Trophoblast cell (in vitro differentiated cells and primary cell): Measurements from ENCODE around the gene INO80E.

Experiments
- DNase-seq, 2 donors: peaks; one replicate each; pipeline ENCODE4 v3.0.0-alpha.2; 2016
- H2AFZ ChIP-seq: 2 replicates; pipeline ENCODE4 v1.6.1; 2013; ENCODE audit warnings: low read length, moderate library complexity, mild to moderate bottlenecking; ENCODE audit not compliant: insufficient read depth, poor library complexity
- H2AK5ac ChIP-seq: 2 replicates; pipeline ENCODE4 v1.6.1; 2013; ENCODE audit warnings: mild to moderate bottlenecking, low read length
- H2BK120ac ChIP-seq: 2 replicates; pipeline ENCODE4 v1.6.1; 2013; ENCODE audit warnings: low read length, mild to moderate bottlenecking, moderate library complexity; ENCODE audit not compliant: insufficient read depth, poor library complexity
- H2BK12ac ChIP-seq: 2 replicates; pipeline ENCODE4 v1.6.1; 2013; ENCODE audit warnings: mild to moderate bottlenecking, low read length, moderate library complexity
- H2BK5ac ChIP-seq: 2 replicates; pipeline ENCODE4 v1.6.1; 2013; ENCODE audit warnings: low read length, low read depth, moderate library complexity, mild to moderate bottlenecking; ENCODE audit not compliant: poor library complexity
- H3K14ac ChIP-seq: 2 replicates; pipeline ENCODE4 v1.6.1; 2013; ENCODE audit warnings: mild to moderate bottlenecking, low read length
- H3K18ac ChIP-seq: 2 replicates; pipeline ENCODE4 v1.6.1; 2013; ENCODE audit warnings: mild to moderate bottlenecking, low read length
- H3K23ac ChIP-seq: 2 replicates; pipeline ENCODE4 v1.6.1; 2013; ENCODE audit warnings: low read length
- H3K27ac ChIP-seq: 2 replicates; pipeline ENCODE4 v1.5.1; 2013; ENCODE audit warnings: low read depth, mild to moderate bottlenecking, inconsistent platforms, low read length, moderate library complexity
- H3K27me3 ChIP-seq: 2 replicates; pipeline ENCODE4 v1.6.1; 2013; ENCODE audit warnings: inconsistent platforms, mild to moderate bottlenecking, low read length, moderate library complexity; ENCODE audit not compliant: insufficient read depth
- H3K36me3 ChIP-seq, 2 experiments: 1 replicate in 1 of 2; 2 replicates in 1 of 2; pipeline ENCODE4 v1.6.1; 2013; ENCODE audit warnings: low read length in 2 of 2, mild to moderate bottlenecking in 2 of 2, moderate library complexity in 1 of 2; ENCODE audit not compliant: insufficient read depth in 2 of 2, control insufficient read depth in 1 of 2
- H3K4ac ChIP-seq: 2 replicates; pipeline ENCODE4 v1.6.1; 2013; ENCODE audit warnings: low read depth, mild to moderate bottlenecking, low read length, moderate library complexity
- H3K4me1 ChIP-seq, 2 experiments: 1 replicate in 1 of 2; 2 replicates in 1 of 2; pipeline ENCODE4 v1.6.1; 2013; ENCODE audit warnings: low read length in 2 of 2, mild to moderate bottlenecking in 2 of 2, moderate library complexity in 1 of 2; ENCODE audit not compliant: insufficient read depth in 2 of 2, control insufficient read depth in 1 of 2
- H3K4me2 ChIP-seq: 2 replicates; pipeline ENCODE4 v1.6.1; 2013; ENCODE audit warnings: inconsistent platforms, mild to moderate bottlenecking, low read length, moderate library complexity
- H3K4me3 ChIP-seq: 2 replicates; pipeline ENCODE4 v1.5.1; 2013; ENCODE audit warnings: mild to moderate bottlenecking, low read depth, low read length, inconsistent platforms
- H3K79me1 ChIP-seq: one replicate; pipeline ENCODE4 v1.6.1; 2013; ENCODE audit warnings: low read length
- H3K79me2 ChIP-seq: 2 replicates; pipeline ENCODE4 v1.6.1; 2013; ENCODE audit warnings: low read length, mild to moderate bottlenecking; ENCODE audit not compliant: control insufficient read depth, insufficient read depth, poor library complexity
- H3K9ac ChIP-seq: 2 replicates; pipeline ENCODE4 v1.6.1; 2013; ENCODE audit warnings: mild to moderate bottlenecking, low read length
- H3K9me3 ChIP-seq: 2 replicates; pipeline ENCODE4 v1.6.1; 2013; ENCODE audit warnings: low read depth, mild to moderate bottlenecking, control low read depth, inconsistent platforms, low read length; ENCODE audit not compliant: insufficient read depth
- H4K12ac ChIP-seq: 2 replicates; pipeline ENCODE4 v1.6.1; 2013; ENCODE audit warnings: low read depth, mild to moderate bottlenecking, low read length, moderate library complexity
- H4K8ac ChIP-seq: 2 replicates; pipeline ENCODE4 v1.6.1; 2013; ENCODE audit warnings: low read depth, mild to moderate bottlenecking, low read length, moderate library complexity
- H4K91ac ChIP-seq: one replicate; pipeline ENCODE4 v1.6.1; 2013; ENCODE audit warnings: low read depth, mild to moderate bottlenecking, low read length, moderate library complexity
- WGBS: extraction: QIAGEN DNeasy Blood & Tissue Kit; methylation state at CpG from one replicate; pipeline ENCODE4 v1.1.7; 2013; ENCODE audit warnings: missing lambda C conversion rate; ENCODE audit not compliant: insufficient read length, insufficient coverage; ENCODE audit errors: extremely low coverage; 5-methylcytosine and 5-hydroxymethylcytosine counted together

The INO80E gene

DNA sequence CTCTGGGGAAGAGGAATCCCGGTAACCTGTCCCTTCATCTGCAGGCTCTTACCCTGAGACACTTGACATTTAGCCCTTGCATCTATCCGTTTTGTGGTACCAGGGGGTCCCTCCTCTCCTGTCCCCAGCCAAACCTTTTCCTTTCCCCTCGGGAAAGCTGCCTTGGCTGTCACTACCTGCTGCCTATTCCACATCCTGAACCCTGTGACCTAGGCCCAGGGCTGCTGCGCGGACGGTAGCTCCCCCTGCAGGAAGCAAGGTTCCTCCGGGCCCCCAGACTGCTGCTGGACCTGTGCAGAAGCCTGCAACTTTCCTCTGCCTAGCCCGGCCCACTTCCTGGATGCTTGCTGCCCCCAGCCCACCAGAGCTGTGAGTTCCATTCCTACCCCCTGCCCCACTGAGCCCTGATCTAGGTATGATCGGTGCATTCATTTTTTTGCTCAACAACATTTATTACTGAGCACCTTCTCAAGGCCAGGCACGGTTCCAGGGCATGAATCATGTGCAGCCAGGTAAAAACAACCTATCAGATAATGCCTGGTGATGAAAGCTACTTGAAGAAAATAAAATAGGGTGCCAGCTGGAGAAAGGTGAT lies 59.0 kb downstream of the INO80E start:
- no peak overlapping the region for H4K12ac ChIP-seq
- H3K9me3 ChIP-seq = peaks cover 3% of the 10 kb centered on the region
- H3K4ac ChIP-seq = no peak overlapping the region
- H4K8ac ChIP-seq = no peak overlapping the region
- no peaks in the 10 kb centered on the region for H3K27me3 ChIP-seq
- no peak overlapping the region for H2BK12ac ChIP-seq
- no peak overlapping the region for H2BK5ac ChIP-seq
- H3K4me2 ChIP-seq = no peak overlapping the region
- no peak overlapping the region for H3K27ac ChIP-seq
- H2BK120ac ChIP-seq = no peak overlapping the region
- H3K4me3 ChIP-seq = no peak overlapping the region
- H3K18ac ChIP-seq = no peak overlapping the region
- peaks cover 3 to 14% of the 10 kb centered on the region in 2 experiments for H3K4me1 ChIP-seq
- H3K23ac ChIP-seq = no peak overlapping the region
- no peak overlapping the region for H4K91ac ChIP-seq
- H2AK5ac ChIP-seq = no peak overlapping the region
- no peak overlapping the region for H2AFZ ChIP-seq
- H3K79me2 ChIP-seq = peaks cover 2% of the 10 kb centered on the region
- peaks cover 0 to 1% of the 10 kb centered on the region in 2 experiments for H3K36me3 ChIP-seq
- no peak overlapping the region for H3K14ac ChIP-seq
- peak; percentile 34 to 51 for DNase-seq
- H3K9ac ChIP-seq = no peak overlapping the region
- no CpG with 5 or more reads among the region's 10 CpGs for whole genome bisulfite sequencing
- H3K79me1 ChIP-seq = peaks cover 5% of the 10 kb centered on the region
